ENCODE results near the gene IGF2BP3. TPM values are rescaled to one million over a fixed set of nuclear protein-coding genes. Genes with fewer than 3 reads are reported as not detected.

Gene IGF2BP3
- total and polyA plus RNA-seq, 10 donors = 0.17 to 6.8 (median 1.6) TPM

GRCh38 chr7:23477157-23477499, 6.8 kb upstream of the IGF2BP3 start:
- intact Hi-C loops (cut with DNase I; ENCODE audit: low total_unique reads) = no loop called here
- peaks cover 3 to 94% (median 82%) of the 10 kb centered on the region in 7 donors for H3K27me3 ChIP-seq (replicated peaks in 1 of 7)
- WGBS, 5 donors = 88 to 98% (median 95%) methylated on average over 1 of the region's 1 CpG
- no peaks in the 10 kb centered on the region for H3K36me3 ChIP-seq
- DNase-seq = no peak
- TF ChIP-seq POLR2A (IDR thresholded peaks at IDR 0.05) = no peak
- no peak for TF ChIP-seq CTCF (IDR thresholded peaks at IDR 0.05 in 8 of 11, conservative IDR thresholded peaks at IDR 0.05 in 3 of 11)
- TF ChIP-seq POLR2AphosphoS5 (IDR thresholded peaks at IDR 0.05) = no peak
- peaks cover 3 to 23% (median 14%) of the 10 kb centered on the region in 6 donors for H3K4me1 ChIP-seq
- peaks cover 0 to 19% (median 0%) of the 10 kb centered on the region in 8 donors for H3K9me3 ChIP-seq
- H3K27ac ChIP-seq = no peak overlapping the region
- H3K4me3 ChIP-seq = no peak overlapping the region

GRCh38 chr7:23476286-23477156, 6.2 kb upstream of the IGF2BP3 start:
- intact Hi-C loops (cut with DNase I; ENCODE audit: low total_unique reads) = no loop called here
- no peak for DNase-seq
- H3K4me3 ChIP-seq = no peak overlapping the region
- peaks cover 3 to 100% (median 88%) of the 10 kb centered on the region in 7 donors for H3K27me3 ChIP-seq (replicated peaks in 1 of 7)
- peaks cover 0 to 22% (median 0%) of the 10 kb centered on the region in 8 donors for H3K9me3 ChIP-seq
- no peaks in the 10 kb centered on the region for H3K36me3 ChIP-seq
- TF ChIP-seq CTCF (IDR thresholded peaks at IDR 0.05 in 8 of 11, conservative IDR thresholded peaks at IDR 0.05 in 3 of 11) = no peak
- no peak for TF ChIP-seq POLR2A (IDR thresholded peaks at IDR 0.05)
- no peak for TF ChIP-seq POLR2AphosphoS5 (IDR thresholded peaks at IDR 0.05)
- H3K27ac ChIP-seq = no peak overlapping the region
- H3K4me1 ChIP-seq = peaks cover 4 to 25% (median 17%) of the 10 kb centered on the region in 6 donors

GRCh38 chr7:23475576-23475839, 5.2 kb upstream of the IGF2BP3 start:
- H3K27me3 ChIP-seq (replicated peaks in 1 of 7) = peaks cover 3 to 100% (median 98%) of the 10 kb centered on the region in 7 donors
- intact Hi-C loops (cut with DNase I; ENCODE audit: low total_unique reads) = no loop called here
- no peak overlapping the region for H3K27ac ChIP-seq
- H3K9me3 ChIP-seq = peaks cover 0 to 22% (median 0%) of the 10 kb centered on the region in 8 donors
- no peak overlapping the region for H3K4me3 ChIP-seq
- H3K36me3 ChIP-seq = no peaks in the 10 kb centered on the region
- no peak for TF ChIP-seq POLR2A (IDR thresholded peaks at IDR 0.05)
- no peak for TF ChIP-seq CTCF (IDR thresholded peaks at IDR 0.05 in 8 of 11, conservative IDR thresholded peaks at IDR 0.05 in 3 of 11)
- no peak for TF ChIP-seq POLR2AphosphoS5 (IDR thresholded peaks at IDR 0.05)
- DNase-seq = no peak
- H3K4me1 ChIP-seq = peaks cover 14 to 35% (median 27%) of the 10 kb centered on the region in 6 donors

- H3K36me3 ChIP-seq = no peaks in the 10 kb centered on the region
- peaks cover 3 to 100% (median 99%) of the 10 kb centered on the region in 7 donors for H3K27me3 ChIP-seq (replicated peaks in 1 of 7)
- WGBS, 5 donors = 1 to 4% (median 3%) methylated on average over 15 of the region's 15 CpGs
- no peak for DNase-seq
- H3K4me3 ChIP-seq = peak overlapping the region in 5 of 8 donors; percentile 28 to 66 (median 36)
- no peak for TF ChIP-seq POLR2AphosphoS5 (IDR thresholded peaks at IDR 0.05)
- no peak for TF ChIP-seq CTCF (IDR thresholded peaks at IDR 0.05 in 8 of 11, conservative IDR thresholded peaks at IDR 0.05 in 3 of 11)
- TF ChIP-seq POLR2A (IDR thresholded peaks at IDR 0.05) = no peak
- peaks cover 0 to 22% (median 0%) of the 10 kb centered on the region in 8 donors for H3K9me3 ChIP-seq
- H3K27ac ChIP-seq = no peak overlapping the region
- intact Hi-C loops (cut with DNase I; ENCODE audit: low total_unique reads) = no loop called here
- H3K4me1 ChIP-seq = peaks cover 19 to 40% (median 32%) of the 10 kb centered on the region in 6 donors
Observed at GRCh38 chr7:23474829-23475575, 4.7 kb upstream of the IGF2BP3 start.

All from spleen (tissue), 11 donors.